Activated naive CD8-positive, alpha-beta T cell treated with anti-CD3 and anti-CD28 coated beads, Interleukin-2, amount 50 U/mL, for 16 hours (primary cell): ENCODE results near the gene RDH5.

Experiments
- DNase-seq: peaks from one replicate; pipeline ENCODE4 v3.0.0-alpha.2; 2020; ENCODE audit warnings: low read depth, low spot score

RDH5 gene

GRCh38 chr12:55728186-55728938 is 8.2 kb downstream of the RDH5 start:
- DNase-seq, result no peak

GRCh38 chr12:55728939-55729818 is 9.0 kb downstream of the RDH5 start, which contains the start of gene CD63:
TSS of gene CD63 (minus strand) at chr12:55729009. CDS start at chr12:55728341, 668 bp downstream.
- peak; percentile 47 for DNase-seq

GRCh38 chr12:55729819-55730818 is 9.9 kb downstream of the RDH5 start:
- no peak for DNase-seq

GRCh38 chr12:55732288-55732687 is 12.1 kb downstream of the RDH5 start:
- DNase-seq, result no peak

GRCh38 chr12:55733021-55733555 is 12.9 kb downstream of the RDH5 start:
- DNase-seq, result no peak

GRCh38 chr12:55733858-55734257 is 13.7 kb downstream of the RDH5 start:
- DNase-seq, result no peak

- DNase-seq, result no peak
These were observed 14.4 kb downstream of the RDH5 start for GRCh38 chr12:55734595-55734994.

GRCh38 chr12:55736076-55736475 is 15.9 kb downstream of the RDH5 start:
- DNase-seq, result no peak

- no peak for DNase-seq
These were observed 16.8 kb downstream of the RDH5 start for GRCh38 chr12:55736780-55737580.

- no peak for DNase-seq
These were observed 17.5 kb downstream of the RDH5 start for GRCh38 chr12:55737581-55738122.

- peak; percentile 62 for DNase-seq
These were observed 18.2 kb downstream of the RDH5 start for GRCh38 chr12:55738123-55739024.

GRCh38 chr12:55739025-55739378 is 18.8 kb downstream of the RDH5 start:
- DNase-seq, result no peak

- no peak for DNase-seq
These were observed 21.9 kb downstream of the RDH5 start for GRCh38 chr12:55741931-55742680.

- no peak for DNase-seq
These were observed 22.7 kb downstream of the RDH5 start, which contains the start of gene GDF11 for GRCh38 chr12:55742719-55743405. TSS of gene GDF11 (plus strand) at chr12:55743122. CDS start at chr12:55743317, 195 bp downstream.

- DNase-seq, result no peak
These were observed 23.5 kb downstream of the RDH5 start for GRCh38 chr12:55743406-55744339.

GRCh38 chr12:55744340-55745030 is 24.3 kb downstream of the RDH5 start:
- no peak for DNase-seq
